ENCODE measurements around the gene STK16.
"Not testable (repeated sequence)": the region's sequence is repeated elsewhere in the genome, so short reads cannot be mapped to it uniquely, and the experiment has no call there.

STK16 gene, protein sequence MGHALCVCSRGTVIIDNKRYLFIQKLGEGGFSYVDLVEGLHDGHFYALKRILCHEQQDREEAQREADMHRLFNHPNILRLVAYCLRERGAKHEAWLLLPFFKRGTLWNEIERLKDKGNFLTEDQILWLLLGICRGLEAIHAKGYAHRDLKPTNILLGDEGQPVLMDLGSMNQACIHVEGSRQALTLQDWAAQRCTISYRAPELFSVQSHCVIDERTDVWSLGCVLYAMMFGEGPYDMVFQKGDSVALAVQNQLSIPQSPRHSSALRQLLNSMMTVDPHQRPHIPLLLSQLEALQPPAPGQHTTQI

DNA sequence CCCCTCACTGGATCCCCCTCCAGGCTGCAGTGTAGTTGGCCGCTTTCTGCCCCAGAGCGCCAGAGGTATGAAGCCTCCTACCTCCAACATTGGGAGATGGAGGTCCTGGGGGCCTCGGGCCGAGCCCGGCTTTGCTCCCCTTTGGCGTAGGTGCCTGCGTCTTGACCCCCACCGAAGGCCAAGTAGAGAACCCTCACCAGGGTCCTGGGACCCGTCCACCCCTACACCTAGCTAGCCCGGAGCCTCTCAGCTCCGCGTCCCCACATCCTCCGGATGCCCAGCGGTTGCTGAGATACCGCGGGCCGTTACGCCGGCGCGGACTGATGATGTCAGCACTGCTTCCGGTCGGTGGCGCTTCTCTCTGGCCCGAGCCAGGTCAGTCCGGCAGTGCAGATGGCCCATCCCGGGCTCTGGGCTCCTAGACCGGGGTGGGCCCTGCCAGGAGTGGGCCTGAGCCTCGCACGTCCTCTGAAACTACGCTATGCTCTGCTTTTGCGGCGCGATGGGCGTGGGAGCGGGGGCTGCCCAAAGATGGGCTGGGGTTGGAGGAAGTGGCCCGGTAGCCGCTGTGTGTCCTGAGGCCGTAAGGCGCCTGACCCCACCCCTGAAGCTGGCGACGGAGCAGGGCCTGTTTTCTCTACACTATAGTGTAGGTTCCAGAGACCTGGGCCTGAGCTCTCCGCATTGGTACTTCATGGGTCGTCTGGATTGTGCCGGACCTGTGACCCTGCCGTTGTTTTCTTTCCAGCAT lies at the start of gene STK16, which contains the start of gene GLB1L:
TSS of gene STK16 (plus strand) at position 332 of the 751 bp plus-strand sequence. CDS start 521 bp downstream, outside the sequence.
TSS of gene GLB1L (minus strand) at position 297 of the 751 bp plus-strand sequence. CDS start 1,871 bp downstream, outside the sequence.
- peak; percentile 97 for DNase-seq (ENCODE audit: low spot score)

GRCh38 chr2:219197388-219197787 lies 47.9 kb upstream of the STK16 start:
- DNase-seq (ENCODE audit: low spot score), result no peak

- no peak for DNase-seq (ENCODE audit: low spot score)
Observed at GRCh38 chr2:219198974-219199373, 46.3 kb upstream of the STK16 start.

- DNase-seq (ENCODE audit: low spot score), result no peak
Observed at GRCh38 chr2:219199470-219200211, 45.6 kb upstream of the STK16 start.

DNA sequence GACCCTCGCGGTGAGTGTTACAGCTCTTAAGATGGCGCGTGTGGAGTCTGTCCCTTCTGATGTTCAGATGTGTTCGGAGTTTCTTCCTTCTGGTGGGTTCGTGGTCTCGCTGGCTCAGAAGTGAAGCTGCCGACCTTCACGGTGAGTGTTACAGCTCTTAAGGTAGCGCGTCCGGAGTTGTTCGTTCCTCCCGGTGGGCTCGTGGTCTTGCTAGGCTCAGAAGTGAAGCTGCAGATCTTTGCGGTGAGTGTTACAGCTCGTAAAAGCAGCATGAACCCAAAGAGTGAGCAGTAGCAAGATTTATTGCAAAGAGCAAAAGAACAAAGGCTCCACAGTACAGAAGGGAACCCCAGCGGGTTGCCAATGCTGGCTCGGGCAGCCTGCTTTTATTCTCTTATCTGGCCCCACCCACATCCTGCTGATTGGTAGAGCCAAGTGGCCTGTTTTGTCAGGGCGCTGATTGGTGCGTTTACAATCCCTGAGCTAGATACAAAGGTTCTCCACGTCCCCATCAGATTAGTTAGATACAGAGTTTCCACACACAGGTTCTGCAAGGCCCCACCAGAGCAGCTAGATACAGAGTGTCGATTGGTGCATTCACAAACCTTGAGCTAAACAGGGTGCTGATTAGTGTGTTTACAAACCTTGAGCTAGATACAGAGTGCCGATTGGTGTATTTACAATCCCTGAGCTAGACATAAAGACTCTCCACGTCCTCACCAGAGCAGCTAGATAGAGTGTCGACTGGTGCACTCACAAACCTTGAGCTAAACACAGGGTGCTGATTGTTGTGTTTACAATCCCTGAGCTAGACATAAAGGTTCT lies 44.6 kb upstream of the STK16 start:
- not testable (repeated sequence) for DNase-seq (ENCODE audit: low spot score)

GRCh38 chr2:219201331-219201730 lies 43.9 kb upstream of the STK16 start:
- DNase-seq (ENCODE audit: low spot score), result not testable (repeated sequence)

- no peak for DNase-seq (ENCODE audit: low spot score)
Observed at GRCh38 chr2:219204425-219205164, 40.7 kb upstream of the STK16 start.

GRCh38 chr2:219205165-219205538 lies 40.1 kb upstream of the STK16 start:
- no peak for DNase-seq (ENCODE audit: low spot score)

GRCh38 chr2:219205981-219206327 lies 39.3 kb upstream of the STK16 start:
- no peak for DNase-seq (ENCODE audit: low spot score)

DNA sequence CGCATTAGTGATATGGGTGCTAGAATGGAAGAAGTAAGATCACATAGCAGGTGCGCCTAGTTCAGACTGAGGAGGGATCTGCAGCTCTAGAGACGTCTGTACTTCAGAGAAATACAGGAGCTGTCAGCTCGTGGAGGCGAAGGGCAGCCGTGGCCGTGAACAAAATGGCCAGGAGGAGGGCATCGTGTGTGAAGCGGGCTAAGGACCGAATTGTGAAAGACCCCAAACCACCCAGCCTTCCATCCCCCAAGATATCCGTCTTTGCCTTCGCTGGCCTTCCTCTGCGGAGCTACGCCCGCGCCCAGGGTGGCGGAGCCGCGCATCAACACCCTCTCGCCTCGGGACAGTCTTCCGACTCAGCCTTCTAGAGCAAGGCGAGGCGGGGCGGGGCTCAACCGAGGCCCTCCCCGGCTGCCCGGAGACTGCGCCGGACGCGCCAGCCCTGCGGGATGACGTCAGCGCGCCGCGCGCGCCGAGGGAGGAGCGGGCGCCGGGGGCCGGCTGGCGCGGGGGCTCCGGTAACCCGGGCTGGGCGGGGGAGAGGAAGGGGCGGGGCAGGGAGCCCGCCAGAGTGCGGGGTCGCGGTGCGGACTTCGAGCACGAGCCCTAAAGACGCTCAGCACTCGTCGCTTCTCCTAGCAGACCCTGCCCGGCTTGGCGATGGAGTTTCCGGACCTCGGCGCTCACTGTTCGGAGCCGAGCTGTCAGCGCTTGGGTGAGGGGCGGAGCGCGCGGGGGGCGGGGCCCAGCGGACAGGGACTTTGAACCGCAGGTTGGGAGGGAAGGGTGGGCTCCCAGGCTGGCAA lies 38.7 kb upstream of the STK16 start, which contains the start of gene ZFAND2B:
TSS of gene ZFAND2B (plus strand) at position 455 of the 806 bp plus-strand sequence. CDS start at position 661, 206 bp downstream.
- peak; percentile 99 for DNase-seq (ENCODE audit: low spot score)

GRCh38 chr2:219207134-219207883 lies 38.0 kb upstream of the STK16 start:
- DNase-seq (ENCODE audit: low spot score), result no peak

GRCh38 chr2:219207884-219208740 lies 37.2 kb upstream of the STK16 start:
- peak; percentile 37 for DNase-seq (ENCODE audit: low spot score)

- no peak for DNase-seq (ENCODE audit: low spot score)
Observed at GRCh38 chr2:219209236-219210195, 35.8 kb upstream of the STK16 start.

DNA sequence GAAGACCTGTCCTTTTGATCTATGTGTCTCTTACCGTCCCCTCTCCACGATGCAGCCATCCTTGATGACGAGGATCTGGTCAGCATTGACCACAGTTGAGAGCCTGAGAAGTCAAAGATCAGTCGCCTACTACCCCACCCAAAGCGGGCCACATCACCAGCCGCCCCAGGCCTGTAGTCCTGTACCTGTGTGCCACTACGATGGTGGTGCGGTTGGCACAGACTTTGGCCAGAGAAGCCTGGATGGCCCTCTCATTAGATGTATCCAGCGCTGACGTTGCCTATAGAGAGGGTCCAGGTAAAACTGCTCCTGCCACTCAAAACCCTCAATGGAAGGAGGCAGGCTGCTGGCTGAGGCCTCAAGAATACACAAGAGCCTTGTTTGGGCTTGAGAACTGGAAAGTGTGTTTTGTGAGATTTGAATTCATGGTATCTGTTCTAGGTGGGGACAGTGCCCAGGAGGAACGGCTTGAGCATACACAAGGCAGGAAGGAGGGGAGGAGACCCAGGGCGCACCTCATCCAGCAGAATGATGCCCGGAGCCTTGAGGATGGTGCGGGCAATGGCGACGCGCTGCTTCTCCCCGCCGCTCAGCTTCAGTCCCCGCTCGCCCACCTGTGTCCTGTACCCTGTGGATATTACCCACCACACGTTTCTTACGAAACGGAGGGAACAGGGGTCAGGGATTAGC lies 34.9 kb upstream of the STK16 start:
- DNase-seq (ENCODE audit: low spot score), result no peak

DNA sequence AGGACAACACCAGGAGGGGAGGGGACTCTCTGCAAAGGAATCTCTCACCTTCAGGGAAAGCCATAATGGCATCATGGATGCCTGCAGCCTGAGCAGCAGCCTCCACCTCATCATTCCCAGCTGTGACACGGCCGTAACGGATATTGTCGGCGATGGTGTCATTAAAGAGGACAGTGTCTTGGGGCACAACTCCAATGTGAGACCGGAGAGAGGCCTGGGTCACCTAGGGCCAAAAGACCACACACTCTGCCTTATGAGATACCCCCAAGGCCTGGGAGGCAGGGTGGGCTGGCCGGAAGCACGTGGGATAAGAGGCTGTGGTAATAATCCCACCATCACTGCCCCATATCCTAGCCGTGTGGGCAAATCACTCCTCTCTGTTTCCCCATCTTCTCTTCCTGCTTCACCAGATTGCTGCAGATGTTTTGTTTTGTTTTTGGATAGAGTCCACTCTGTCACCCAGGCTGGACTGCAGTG lies 34.4 kb upstream of the STK16 start:
- no peak for DNase-seq (ENCODE audit: low spot score)

DNA sequence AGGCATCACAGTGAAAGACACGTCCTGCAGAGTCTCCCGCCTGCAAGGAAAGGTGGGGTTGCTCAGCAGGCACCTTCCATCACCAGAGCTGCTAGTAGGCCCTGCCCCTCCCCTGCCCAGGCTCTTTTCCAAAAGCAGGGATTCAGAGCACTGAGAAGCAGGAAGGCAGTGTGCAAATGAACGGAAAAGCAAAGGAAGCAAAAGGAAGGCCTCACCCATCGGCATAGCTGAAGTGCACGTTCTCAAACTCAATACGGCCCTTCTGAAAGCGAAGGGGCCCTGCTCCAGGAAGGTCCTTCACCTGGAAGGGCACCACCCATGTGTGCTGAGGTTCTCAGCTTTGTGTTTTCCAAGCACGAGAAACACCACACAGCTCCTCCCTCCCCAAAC lies 32.3 kb upstream of the STK16 start:
- no peak for DNase-seq (ENCODE audit: low spot score)
